PC-9 (cell line): ENCODE results near the gene FGF11. TPM values are rescaled to one million over a fixed set of nuclear protein-coding genes. Genes with fewer than 3 reads are reported as not detected.

Experiments
- BruUV-seq: library from RNA; stranded (reverse); fragments of 400-500 nt; replicated peaks from 2 replicates; lab custom pipeline; 2021; lab: Mats Ljungman, UMichigan
- CTCF ChIA-PET: fragments of 300-600 bp; sonication (Branson Sonifier 250); formaldehyde crosslinking; loops from one replicate; lab custom pipeline; 2022; ENCODE audit warnings: antibody characterized with exemption; lab: Charles Lee
- POLR2A ChIA-PET: fragments of 300-600 bp; sonication (Branson Sonifier 250); formaldehyde crosslinking; loops from one replicate; lab custom pipeline; 2022; ENCODE audit warnings: antibody characterized with exemption; ENCODE audit not compliant: unreplicated experiment; lab: Charles Lee
- DNase-seq, 2 experiments: peaks; one replicate each; pipeline versions ENCODE4 v3.0.0 to v3.0.0-alpha.2; 2015 to 2022; ENCODE audit warnings: mixed read lengths in 1 of 2
- H2AFZ ChIP-seq: fragments of 200-600 bp; sonication (generic); 2 replicates; pipeline ENCODE4 v1.8.1; 2017; ENCODE audit warnings: antibody characterized with exemption
- H3F3A ChIP-seq: fragments of 200-600 bp; sonication (generic); 2 replicates; pipeline ENCODE4 v1.8.1; 2017; ENCODE audit warnings: antibody characterized with exemption, mild to moderate bottlenecking, low read depth; ENCODE audit not compliant: insufficient read depth
- H3K27ac ChIP-seq: fragments of 200-600 bp; sonication (generic); 2 replicates; pipeline ENCODE4 v1.6.1; 2016; ENCODE audit warnings: mixed run types
- H3K27me3 ChIP-seq: fragments of 200-600 bp; sonication (generic); 2 replicates; pipeline ENCODE4 v1.6.1; 2016; ENCODE audit warnings: low read depth, mixed run types; ENCODE audit not compliant: insufficient read depth
- H3K36me3 ChIP-seq: fragments of 200-600 bp; sonication (generic); 2 replicates; pipeline ENCODE4 v1.6.1; 2016; ENCODE audit warnings: low read depth, mixed run types
- H3K4me1 ChIP-seq: fragments of 200-600 bp; sonication (generic); replicated peaks from 2 replicates; pipeline ENCODE4 v1.6.1; 2016; ENCODE audit warnings: mixed run types; ENCODE audit not compliant: insufficient read depth
- H3K4me2 ChIP-seq: fragments of 200-600 bp; sonication (generic); 2 replicates; pipeline ENCODE4 v1.6.1; 2017; ENCODE audit warnings: mixed run types
- H3K4me3 ChIP-seq: fragments of 200-600 bp; sonication (generic); 2 replicates; pipeline ENCODE4 v1.6.1; 2016; ENCODE audit warnings: mixed run types
- H3K79me2 ChIP-seq: fragments of 200-600 bp; sonication (generic); 2 replicates; pipeline ENCODE4 v1.6.1; 2017; ENCODE audit warnings: low read depth, mixed run types
- H3K9me2 ChIP-seq: fragments of 200-600 bp; sonication (generic); 2 replicates; pipeline ENCODE4 v1.8.1; 2017; ENCODE audit warnings: mild to moderate bottlenecking; ENCODE audit not compliant: insufficient read depth
- H3K9me3 ChIP-seq: fragments of 200-600 bp; sonication (generic); 2 replicates; pipeline ENCODE4 v1.8.1; 2016; ENCODE audit warnings: low read depth; ENCODE audit not compliant: insufficient read depth
- H4K20me1 ChIP-seq: fragments of 200-600 bp; sonication (generic); 2 replicates; pipeline ENCODE4 v1.8.1; 2017; ENCODE audit not compliant: insufficient read depth
- EZH2 ChIP-seq: fragments of 200-600 bp; sonication (generic); IDR thresholded peaks from 2 replicates; pipeline ENCODE4 v1.8.0; 2017; ENCODE audit warnings: antibody characterized with exemption, low read depth
- intact Hi-C: fragments of 100-400 bp; cut with micrococcal nuclease; formaldehyde crosslinking; loops from one replicate; pipeline ENCODE4 v1.10.0; 2022; ENCODE audit not compliant: unreplicated experiment
- total RNA-seq: library from RNA; stranded (reverse); gene quantifications from 2 replicates; pipeline ENCODE4 v1.2.3, GENCODE V29; 2021
- TF ChIP-seq, protein P1 (sequence below): fragments of 200-600 bp; sonication (generic); conservative IDR thresholded peaks from 2 replicates; pipeline ENCODE4 v1.6.1; 2017; ENCODE audit warnings: mixed run types, antibody characterized with exemption, mild to moderate bottlenecking, moderate library complexity

The FGF11 gene
- total RNA-seq, 1 experiment from 2014 or later = 23.2 TPM

DNA sequence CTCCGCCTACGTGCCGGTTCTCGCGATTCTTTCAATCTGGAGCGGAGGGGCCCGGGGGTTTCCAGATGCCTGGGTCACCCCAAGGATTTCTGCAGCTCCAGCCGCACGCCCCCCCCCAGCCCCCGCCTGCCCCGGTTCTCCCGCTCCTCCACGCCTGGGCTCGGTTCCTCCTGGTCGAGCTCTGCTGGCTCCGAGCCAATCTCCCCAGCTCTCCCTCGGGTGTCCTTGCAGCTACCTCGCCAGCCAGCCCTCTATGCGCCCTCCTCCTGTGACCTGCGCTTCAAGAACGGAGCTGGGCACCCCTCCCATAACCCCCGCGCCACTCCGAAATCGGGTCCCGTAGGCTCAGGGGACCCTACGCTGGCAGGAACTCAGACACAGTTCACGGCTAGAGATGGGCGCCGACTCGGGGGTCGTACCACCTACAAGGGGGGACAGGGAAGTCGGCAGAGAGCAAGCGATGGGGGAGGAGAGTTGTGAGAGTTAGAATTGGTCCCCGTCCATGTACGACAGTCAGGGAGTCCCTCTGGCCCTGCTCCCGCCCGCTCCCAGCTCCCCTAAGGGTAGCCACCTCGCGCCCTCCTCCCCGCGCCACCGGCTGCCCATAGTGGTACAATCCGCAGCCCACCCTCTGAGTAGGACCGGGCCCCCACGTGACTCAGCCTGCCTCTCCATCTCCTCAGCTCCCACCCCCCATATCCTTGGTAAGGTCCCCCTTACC lies 961 bp downstream of the FGF11 start:
- ChIA-PET POLR2A (interaction anchor here (0.7 to 1.1 kb wide), 3 partner anchors 19 to 247 kb away, joined by 15 to 26 read pairs (median 21); partner anchors contain the start of gene ZBTB4), CTCF (interaction anchor here (0.5 to 1.1 kb wide), 2 partner anchors 13 to 660 kb away, joined by 3 read pairs; no protein-coding TSS in a partner anchor)
- Histone ChIP-seq H3K9me2 (no peaks in the 10 kb centered on the region), H3K4me3 (peak overlapping the region; percentile 71), H3K27me3 (no peaks in the 10 kb centered on the region), H3F3A (peaks cover 13% of the 10 kb centered on the region; the same call in 1 of the 2 replicates), H3K4me2 (peak overlapping the region; percentile 90), H3K9me3 (no peaks in the 10 kb centered on the region), H3K4me1 (peaks cover 19% of the 10 kb centered on the region), H3K36me3 (no peaks in the 10 kb centered on the region), H2AFZ (peak overlapping the region; percentile 78), H3K27ac (no peak overlapping the region), H4K20me1 (no peaks in the 10 kb centered on the region), H3K79me2 (peaks cover 8% of the 10 kb centered on the region; the same call in 1 of the 2 replicates)
- intact Hi-C loops = no loop called here
- BruUV-seq = no TSS peak
- DNase-seq = peak in 1 of 2 experiments; percentile 51
- TF ChIP-seq EZH2 = no peak
- TF ChIP-seq, protein P1, sequence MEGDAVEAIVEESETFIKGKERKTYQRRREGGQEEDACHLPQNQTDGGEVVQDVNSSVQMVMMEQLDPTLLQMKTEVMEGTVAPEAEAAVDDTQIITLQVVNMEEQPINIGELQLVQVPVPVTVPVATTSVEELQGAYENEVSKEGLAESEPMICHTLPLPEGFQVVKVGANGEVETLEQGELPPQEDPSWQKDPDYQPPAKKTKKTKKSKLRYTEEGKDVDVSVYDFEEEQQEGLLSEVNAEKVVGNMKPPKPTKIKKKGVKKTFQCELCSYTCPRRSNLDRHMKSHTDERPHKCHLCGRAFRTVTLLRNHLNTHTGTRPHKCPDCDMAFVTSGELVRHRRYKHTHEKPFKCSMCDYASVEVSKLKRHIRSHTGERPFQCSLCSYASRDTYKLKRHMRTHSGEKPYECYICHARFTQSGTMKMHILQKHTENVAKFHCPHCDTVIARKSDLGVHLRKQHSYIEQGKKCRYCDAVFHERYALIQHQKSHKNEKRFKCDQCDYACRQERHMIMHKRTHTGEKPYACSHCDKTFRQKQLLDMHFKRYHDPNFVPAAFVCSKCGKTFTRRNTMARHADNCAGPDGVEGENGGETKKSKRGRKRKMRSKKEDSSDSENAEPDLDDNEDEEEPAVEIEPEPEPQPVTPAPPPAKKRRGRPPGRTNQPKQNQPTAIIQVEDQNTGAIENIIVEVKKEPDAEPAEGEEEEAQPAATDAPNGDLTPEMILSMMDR = no peak

DNA sequence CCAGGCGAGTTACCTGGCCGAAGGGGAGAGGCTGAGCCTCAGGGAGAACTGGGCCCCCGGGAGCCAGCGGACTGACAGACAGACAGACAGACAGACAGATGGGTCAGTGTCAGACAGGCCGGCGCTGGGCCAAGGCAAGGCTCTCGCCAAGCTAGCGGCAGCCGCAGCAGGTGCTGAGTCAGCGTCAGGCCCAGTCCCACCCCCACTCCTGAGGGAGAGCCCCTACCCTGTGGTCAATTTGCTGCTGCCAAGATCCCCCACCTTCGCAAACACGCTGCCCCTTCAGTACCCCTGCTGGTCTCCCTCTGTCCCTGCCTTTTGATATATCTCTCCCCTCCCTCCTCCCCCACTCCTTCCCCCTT lies 1.5 kb downstream of the FGF11 start:
- Histone ChIP-seq H3K27me3 (no peaks in the 10 kb centered on the region), H3K4me2 (peak overlapping the region; percentile 90; the same call in 1 of the 2 replicates), H3K9me2 (no peaks in the 10 kb centered on the region), H2AFZ (no peak overlapping the region), H3F3A (peaks cover 9% of the 10 kb centered on the region; the same call in 1 of the 2 replicates), H3K36me3 (no peaks in the 10 kb centered on the region), H3K79me2 (peaks cover 8% of the 10 kb centered on the region; the same call in 1 of the 2 replicates), H3K27ac (no peak overlapping the region), H4K20me1 (no peaks in the 10 kb centered on the region), H3K4me1 (peaks cover 19% of the 10 kb centered on the region), H3K9me3 (no peaks in the 10 kb centered on the region), H3K4me3 (no peak overlapping the region)
- POLR2A ChIA-PET = interaction anchor here (1.1 kb wide), 1 partner anchor 39 kb away, joined by 26 read pairs; the partner anchor contains the start of gene ZBTB4
- TF ChIP-seq, protein P1 = no peak
- TF ChIP-seq EZH2 = no peak
- DNase-seq = no peak
- intact Hi-C loops = no loop called here
- CTCF ChIA-PET = interaction anchor here (0.5 to 1.1 kb wide), 6 partner anchors 10 to 660 kb away, joined by 3 to 10 read pairs (median 3); no protein-coding TSS in a partner anchor
- BruUV-seq = no TSS peak

DNA sequence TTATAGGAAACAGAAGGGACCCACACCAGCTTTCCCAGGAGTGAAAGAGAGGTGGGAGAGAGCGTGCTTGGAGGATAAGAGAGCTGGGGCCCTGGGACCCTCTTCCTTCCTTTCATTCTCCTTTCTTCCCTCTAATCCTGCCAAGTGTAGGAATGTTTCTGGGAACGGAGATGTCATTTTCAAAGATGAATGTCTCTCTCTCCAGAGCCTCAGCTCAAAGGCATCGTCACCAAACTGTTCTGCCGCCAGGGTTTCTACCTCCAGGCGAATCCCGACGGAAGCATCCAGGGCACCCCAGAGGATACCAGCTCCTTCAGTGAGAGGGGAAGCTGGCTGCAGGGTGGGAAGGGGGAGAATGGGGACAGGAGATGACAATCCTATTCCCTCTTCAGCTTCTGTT lies 2.0 kb downstream of the FGF11 start:
- Histone ChIP-seq H3K9me2 (no peaks in the 10 kb centered on the region), H3K4me3 (no peak overlapping the region), H2AFZ (no peak overlapping the region), H3K36me3 (no peaks in the 10 kb centered on the region), H3K27ac (no peak overlapping the region), H3K4me1 (peaks cover 17% of the 10 kb centered on the region), H4K20me1 (no peaks in the 10 kb centered on the region), H3F3A (peaks cover 4% of the 10 kb centered on the region; the same call in 1 of the 2 replicates), H3K79me2 (peaks cover 6% of the 10 kb centered on the region; the same call in 1 of the 2 replicates), H3K4me2 (no peak overlapping the region), H3K27me3 (no peaks in the 10 kb centered on the region), H3K9me3 (no peaks in the 10 kb centered on the region)
- ChIA-PET POLR2A (interaction anchor here (1.1 kb wide), 1 partner anchor 38 kb away, joined by 26 read pairs; the partner anchor contains the start of gene ZBTB4), CTCF (interaction anchor here (0.5 to 1.1 kb wide), 7 partner anchors 10 to 659 kb away, joined by 3 to 10 read pairs (median 3); no protein-coding TSS in a partner anchor)
- intact Hi-C loops = no loop called here
- BruUV-seq = no TSS peak
- TF ChIP-seq, protein P1 = no peak
- no peak for TF ChIP-seq EZH2
- DNase-seq = no peak
